Muscle of arm (tissue), 12 donors: ENCODE measurements around the gene SHBG. TPM values are rescaled to one million over a fixed set of nuclear protein-coding genes. Genes with fewer than 3 reads are reported as not detected.
"Not testable (repeated sequence)": the region's sequence is repeated elsewhere in the genome, so short reads cannot be mapped to it uniquely, and the experiment has no call there.

Experiments
- DNase-seq: peaks from one replicate; pipeline ENCODE4 v3.0.0-alpha.2; 2013
- polyA plus RNA-seq, 12 donors: library from polyadenylated mRNA; unstranded; fragments of 120-200 nt; gene quantifications; one replicate each; pipeline ENCODE4 v1.2.1, GENCODE V29; 2013; ENCODE audit not compliant: insufficient read length in 12 of 12

SHBG gene
- polyA plus RNA-seq, 12 donors, result 0.60 to 2.1 (median 1.2) TPM; not detected in 2

- no peak for DNase-seq
Observed at GRCh38 chr17:7610641-7611040, 19.3 kb upstream of the SHBG start.

GRCh38 chr17:7611635-7612293 is 18.2 kb upstream of the SHBG start:
- DNase-seq, result no peak

- no peak for DNase-seq
Observed at GRCh38 chr17:7612294-7612640, 17.7 kb upstream of the SHBG start.

- DNase-seq, result no peak
Observed at GRCh38 chr17:7613769-7614424, 16.0 kb upstream of the SHBG start.

DNA sequence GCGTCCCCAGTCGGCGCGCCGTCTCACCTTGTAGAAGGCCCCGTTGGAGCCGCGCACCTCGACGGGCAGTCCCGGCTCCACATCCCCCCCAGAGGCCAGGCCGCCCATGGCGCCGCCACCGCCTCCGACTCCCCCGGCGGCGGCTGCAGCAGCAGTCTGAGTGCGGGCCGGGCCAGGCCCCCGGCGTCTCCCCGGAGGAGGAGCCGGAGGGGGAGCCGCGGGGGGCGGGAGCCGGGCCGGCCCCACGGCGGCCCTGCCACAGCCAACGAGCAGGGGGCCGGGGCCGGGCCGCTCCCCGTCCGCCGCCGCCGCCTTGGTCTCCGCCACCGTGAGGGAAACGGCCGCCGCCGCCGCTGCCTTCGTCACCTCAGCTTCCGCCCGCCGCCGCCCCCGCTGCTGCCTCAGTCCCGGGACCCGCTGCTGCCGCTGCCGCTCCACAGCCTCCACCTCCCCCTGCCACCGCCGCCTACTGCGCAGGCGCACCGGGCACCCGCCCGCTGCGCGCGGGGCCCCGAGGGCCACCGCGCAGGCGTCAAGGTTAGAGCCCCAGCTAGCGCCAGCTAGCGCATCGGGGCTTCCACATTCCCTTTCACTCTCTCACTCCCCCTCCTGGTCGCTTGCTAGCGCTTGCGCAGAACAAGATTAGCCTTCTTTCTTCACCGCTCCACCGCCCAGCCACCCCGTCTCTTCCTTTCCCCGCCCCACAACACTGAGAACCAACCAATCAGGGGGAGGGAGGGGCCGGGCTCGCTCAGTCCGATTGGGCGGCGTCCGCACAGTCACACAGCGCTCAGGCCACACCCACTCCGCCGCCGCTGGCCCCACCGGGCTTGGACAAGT is 15.3 kb upstream of the SHBG start, which contains the start of gene FXR2:
Gene FXR2 (minus strand): TSS at position 473 of the 840 bp plus-strand sequence. CDS start 365 bp downstream, at position 108.
- DNase-seq, result peak; percentile 100

DNA sequence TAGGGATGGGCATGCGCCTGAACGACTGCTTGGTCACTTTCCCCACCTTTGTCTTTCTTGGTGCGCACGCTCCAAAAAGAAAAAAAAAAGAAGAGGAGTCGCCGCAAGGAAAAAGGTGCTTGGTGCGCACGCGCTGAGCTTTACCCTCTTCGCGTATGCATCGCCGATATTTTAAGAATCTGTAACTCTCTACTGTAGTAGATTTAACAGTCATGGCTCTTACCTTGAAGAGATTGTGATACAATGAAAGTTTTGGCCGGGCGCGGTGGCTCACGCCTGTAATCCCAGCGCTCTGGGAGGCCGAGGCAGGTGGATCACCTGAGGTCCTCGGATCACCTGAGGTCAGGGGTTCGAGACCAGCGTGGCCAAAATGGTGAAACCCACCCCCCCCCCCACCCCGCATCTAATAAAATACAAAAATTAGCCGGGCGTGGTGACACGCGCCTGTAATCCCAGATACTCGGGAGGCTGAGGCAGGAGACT is 14.6 kb upstream of the SHBG start:
- no peak for DNase-seq

DNA sequence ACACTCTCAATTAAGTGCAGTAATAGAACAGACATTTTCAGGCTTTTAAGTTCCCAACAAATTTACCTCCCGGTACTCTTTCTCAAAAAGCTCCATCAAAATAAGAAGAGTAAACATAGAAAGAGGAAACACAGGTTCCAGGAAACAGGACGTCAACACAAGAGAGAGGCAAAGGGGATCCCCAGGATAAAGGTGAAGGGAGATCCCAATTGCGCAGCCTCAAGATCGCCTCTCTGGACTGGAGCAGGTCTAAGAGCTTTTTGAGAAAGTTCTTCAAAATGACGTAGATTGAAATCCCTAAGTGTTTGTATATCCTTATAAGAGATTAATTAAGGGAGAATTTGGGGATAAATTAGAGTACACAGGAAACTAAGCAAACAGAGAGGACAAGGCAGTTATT is 11.3 kb upstream of the SHBG start:
- DNase-seq, result no peak

DNA sequence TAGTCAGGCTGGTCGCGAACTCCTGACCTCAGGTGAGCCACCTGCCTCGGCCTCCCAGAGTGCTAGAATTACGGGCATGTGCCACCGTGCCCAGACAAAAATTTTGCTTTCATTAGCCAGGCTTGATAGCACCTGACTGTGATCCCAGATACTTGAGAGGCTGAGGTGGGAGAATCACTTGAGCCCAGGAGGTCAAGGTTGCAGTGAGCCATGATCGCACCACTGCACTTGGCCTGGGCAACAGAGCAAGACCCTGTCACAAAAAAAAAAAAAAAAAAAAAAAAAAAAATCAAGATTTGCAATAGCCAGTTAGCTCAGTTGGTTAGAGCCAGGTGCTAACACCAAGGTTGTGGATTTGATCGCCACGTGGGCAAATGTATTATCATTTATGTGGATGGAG is 9.1 kb upstream of the SHBG start:
- DNase-seq, result no peak

DNA sequence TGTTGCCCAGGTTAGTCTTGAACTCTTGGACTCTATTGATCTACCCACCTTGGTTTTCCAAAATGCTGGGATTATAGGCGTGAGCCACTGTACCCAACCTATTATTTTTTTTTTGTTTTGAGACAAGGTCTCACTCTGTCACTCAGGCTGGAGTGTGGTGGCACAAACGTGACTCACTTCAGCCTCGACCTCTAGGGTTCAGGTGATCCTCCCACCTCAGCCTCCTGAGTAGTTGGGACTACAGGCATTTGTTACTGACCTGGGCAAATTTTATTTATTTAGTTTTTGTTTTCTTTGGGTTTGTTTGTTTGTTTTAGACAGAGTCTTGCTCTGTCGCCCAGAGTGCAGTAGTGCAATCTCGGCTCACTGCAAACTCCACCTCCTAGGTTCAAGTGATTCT is 6.3 kb upstream of the SHBG start:
- DNase-seq, result no peak

GRCh38 chr17:7625749-7626148 is 4.2 kb upstream of the SHBG start:
- DNase-seq, result not testable (repeated sequence)

DNA sequence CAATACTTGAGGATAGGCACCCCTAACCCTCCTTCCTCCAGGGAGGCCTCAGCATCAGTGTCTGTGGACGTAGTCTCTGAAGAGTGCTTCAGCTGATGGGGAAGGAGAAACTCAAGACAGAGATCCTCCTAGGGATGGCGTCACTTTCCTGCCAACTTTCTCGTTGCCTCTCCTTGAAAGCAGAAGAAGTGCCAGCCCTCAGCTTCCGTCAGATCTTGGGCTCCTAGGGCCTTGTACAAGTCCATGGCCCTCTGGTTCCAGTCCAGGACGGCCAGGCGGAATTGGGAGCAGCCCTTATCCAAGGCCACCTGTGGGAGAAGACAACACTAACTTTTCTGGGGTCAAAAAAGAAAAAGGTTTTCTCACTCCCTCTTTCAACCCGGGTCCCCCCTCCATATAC is 3.6 kb upstream of the SHBG start:
- DNase-seq, result no peak

DNA sequence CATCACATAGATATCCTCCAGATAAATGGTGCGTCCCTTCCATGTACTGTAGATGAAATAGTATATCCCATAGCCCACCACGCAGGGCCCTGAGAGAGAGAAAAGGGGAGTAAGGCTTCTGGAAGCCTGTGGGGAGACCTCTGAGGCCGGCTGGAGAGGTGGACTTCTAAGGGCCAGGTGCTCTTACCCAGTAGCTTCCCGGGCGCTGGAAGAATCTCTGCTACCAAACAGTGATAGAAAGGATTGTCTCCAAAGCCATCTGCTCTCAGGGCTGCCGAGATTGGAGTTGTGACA is 3.0 kb upstream of the SHBG start:
- DNase-seq, result no peak

DNA sequence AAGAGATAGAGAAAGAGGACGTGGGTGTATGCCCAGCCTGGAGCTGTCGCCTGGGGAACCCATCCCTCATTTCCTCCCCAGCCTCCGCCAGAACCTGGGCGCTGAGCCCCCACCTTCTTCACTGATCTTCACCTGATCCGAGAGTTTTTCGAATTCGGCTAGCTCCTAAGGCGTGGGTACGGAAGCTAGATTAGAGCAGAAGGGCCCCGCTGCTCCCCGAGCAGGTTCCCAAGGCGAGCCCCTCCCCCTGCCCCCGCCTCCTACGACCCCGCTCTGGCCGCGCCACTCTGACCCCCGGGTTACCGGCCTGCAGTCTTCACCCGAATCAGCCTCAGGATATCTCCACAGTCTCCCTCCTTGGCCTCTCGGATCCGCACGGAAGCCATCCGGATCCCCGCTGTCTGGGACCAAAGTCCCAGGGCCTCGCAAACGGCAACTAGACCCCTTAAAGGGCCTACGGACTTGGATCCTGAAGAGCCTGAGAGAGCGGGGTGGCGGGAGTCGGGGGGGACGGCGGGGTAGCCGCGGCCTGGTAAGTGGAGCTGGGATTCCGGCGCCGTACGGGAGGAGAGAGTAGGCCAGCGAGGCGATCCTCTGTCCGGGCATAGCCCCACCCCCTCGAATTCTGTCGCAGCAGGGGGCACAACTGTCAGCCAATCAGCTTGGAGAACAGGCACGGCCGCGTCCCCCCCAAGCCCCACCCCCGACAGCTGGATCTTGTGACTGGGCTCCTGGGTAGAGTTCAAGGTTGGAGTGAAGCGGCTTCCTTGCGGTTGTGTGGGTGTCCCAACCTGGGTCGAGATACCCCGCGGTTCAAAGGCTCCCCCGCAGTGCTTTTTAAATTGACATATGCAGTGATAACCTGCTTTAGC is 2.4 kb upstream of the SHBG start, which contains the start of gene SAT2:
Gene SAT2 (minus strand): TSS at position 572 of the 872 bp plus-strand sequence. CDS start 186 bp downstream, at position 386.
- peak; percentile 95 for DNase-seq

GRCh38 chr17:7631398-7632380 is 1.8 kb downstream of the SHBG start:
- no peak for DNase-seq

- DNase-seq, result no peak
Observed at GRCh38 chr17:7632492-7632894, 2.6 kb downstream of the SHBG start.

DNA sequence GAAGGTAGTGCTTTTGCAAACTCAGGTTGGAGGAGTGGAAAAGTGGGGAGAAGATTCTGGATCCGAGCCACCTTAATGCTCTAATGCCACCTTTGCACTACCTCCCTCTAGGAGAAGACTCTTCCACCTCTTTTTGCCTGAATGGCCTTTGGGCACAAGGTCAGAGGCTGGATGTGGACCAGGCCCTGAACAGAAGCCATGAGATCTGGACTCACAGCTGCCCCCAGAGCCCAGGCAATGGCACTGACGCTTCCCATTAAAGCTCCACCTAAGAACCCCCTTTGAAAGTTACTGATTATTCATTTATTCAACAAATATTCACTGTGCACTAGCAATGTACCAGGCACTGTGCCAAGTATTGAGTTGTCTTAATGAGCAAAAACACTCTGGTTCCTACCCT is 3.2 kb downstream of the SHBG start:
- no peak for DNase-seq

- no peak for DNase-seq
Observed at GRCh38 chr17:7634384-7634783, 4.4 kb downstream of the SHBG start.

DNA sequence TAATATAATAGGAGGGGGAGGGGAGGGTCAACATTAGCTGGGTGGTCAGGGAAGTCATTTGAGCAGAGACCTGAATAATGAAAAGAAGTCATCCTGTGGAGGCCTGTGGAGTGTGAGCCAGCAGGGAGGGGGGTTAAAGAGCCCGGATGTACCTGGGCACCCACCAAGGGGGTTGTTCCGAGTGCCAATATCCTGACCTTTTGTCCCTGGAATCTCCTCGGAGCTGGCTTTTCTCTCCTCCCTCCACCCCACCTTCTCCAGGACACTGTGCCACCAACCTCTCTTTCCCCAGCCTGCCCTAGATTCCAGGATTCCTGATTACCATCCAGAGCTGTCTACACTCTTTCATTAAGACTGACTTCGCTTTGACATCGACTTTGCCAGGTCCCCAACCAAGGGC is 6.2 kb downstream of the SHBG start:
- no peak for DNase-seq

DNA sequence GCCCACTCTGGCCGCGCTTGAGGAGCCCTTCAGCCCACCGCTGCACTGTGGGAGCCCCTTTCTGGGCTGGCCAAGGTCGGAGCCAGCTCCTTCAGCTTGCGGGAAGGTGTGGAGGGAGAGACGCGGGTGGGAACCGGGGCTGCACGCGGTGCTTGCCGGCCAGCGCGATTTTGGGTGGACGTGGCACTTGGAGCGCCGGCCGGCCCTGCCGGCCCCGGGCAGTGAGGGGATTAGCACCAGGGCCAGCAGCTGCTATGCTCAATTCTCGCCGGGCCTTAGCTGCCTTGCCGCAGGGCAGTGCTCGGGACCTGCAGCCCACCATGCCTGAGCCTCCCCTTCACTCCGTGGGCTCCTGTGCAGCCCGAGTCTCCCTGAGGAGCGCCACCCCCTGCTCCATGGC is 10.8 kb downstream of the SHBG start:
- no peak for DNase-seq

DNA sequence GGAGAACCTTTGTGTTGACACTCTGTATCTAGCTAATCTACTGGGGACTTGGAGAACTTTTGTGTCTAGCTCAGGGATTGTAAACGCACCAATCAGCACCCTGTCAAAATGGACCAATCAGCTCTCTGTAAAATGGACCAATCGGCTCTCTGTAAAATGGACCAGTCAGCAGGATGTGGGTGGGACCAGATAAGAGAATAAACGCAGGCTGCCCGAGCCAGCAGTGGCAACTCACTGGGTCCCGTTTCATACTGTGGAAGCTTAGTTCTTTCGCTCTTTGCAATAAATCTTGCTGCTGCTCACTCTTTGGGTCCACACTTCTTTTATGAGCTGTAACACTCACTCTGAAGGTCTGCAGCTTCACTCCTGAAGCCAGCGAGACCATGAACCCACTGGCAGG is 11.7 kb downstream of the SHBG start:
- DNase-seq, result not testable (repeated sequence)

DNA sequence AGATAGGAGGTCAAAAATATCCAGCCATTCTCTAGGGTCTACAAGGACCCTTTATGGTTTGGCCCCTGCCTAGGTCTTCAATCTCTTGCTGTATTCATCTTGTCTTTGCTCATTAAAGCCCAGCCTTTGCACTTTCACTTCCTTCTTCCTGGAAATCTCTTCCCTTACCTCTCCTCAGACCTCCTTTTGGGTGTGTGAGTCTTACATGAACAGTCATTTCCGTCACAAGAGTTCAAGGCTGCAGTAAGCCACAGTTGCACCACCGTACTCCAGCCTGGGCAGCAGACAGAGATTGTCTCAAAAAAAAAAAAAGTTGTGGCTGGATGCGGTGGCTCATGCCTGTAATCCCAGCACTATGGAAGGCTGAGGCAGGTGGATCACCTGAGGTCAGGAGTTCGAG is 14.8 kb downstream of the SHBG start:
- DNase-seq, result no peak
